Nephron progenitor cell (in vitro differentiated cells): Measurements from ENCODE around the gene SPAG17.

Experiments
- DNase-seq: peaks from one replicate; pipeline ENCODE4 v3.0.0; 2021
- H3K27ac Mint-ChIP-seq: 2 replicates; pipeline ENCODE4 v1.8.0; 2021; ENCODE audit warnings: mild to moderate bottlenecking, moderate library complexity, mixed read lengths
- H3K27me3 Mint-ChIP-seq: 2 replicates; pipeline ENCODE4 v1.8.0; 2021; ENCODE audit warnings: mild to moderate bottlenecking, low read depth, mixed read lengths; ENCODE audit not compliant: poor library complexity
- H3K36me3 Mint-ChIP-seq: 2 replicates; pipeline ENCODE4 v1.8.0; 2021; ENCODE audit warnings: low read depth, mixed read lengths
- H3K4me1 Mint-ChIP-seq: 2 replicates; pipeline ENCODE4 v1.8.0; 2021; ENCODE audit warnings: mixed read lengths
- H3K4me3 Mint-ChIP-seq: 2 replicates; pipeline ENCODE4 v1.8.0; 2021; ENCODE audit warnings: mild to moderate bottlenecking, moderate library complexity, mixed read lengths
- H3K9me3 Mint-ChIP-seq: 2 replicates; pipeline ENCODE4 v1.8.0; 2021; ENCODE audit warnings: mild to moderate bottlenecking, moderate library complexity, mixed read lengths
- CTCF ChIP-seq: fragments of 200-600 bp; sonication (generic); IDR thresholded peaks from 2 replicates; pipeline ENCODE4 v1.5.0; 2021; ENCODE audit warnings: antibody characterized with exemption

SPAG17 gene

GRCh38 chr1:118013336-118013735 is 171.7 kb downstream of the SPAG17 start:
- no peaks in the 10 kb centered on the region for H3K36me3 Mint-ChIP-seq
- no peak overlapping the region for H3K27ac Mint-ChIP-seq
- H3K4me3 Mint-ChIP-seq: no peak overlapping the region
- H3K27me3 Mint-ChIP-seq: no peaks in the 10 kb centered on the region
- no peak for TF ChIP-seq CTCF
- H3K4me1 Mint-ChIP-seq: no peaks in the 10 kb centered on the region
- DNase-seq: no peak
- H3K9me3 Mint-ChIP-seq: no peaks in the 10 kb centered on the region

- Mint-ChIP-seq H3K9me3 (no peaks in the 10 kb centered on the region), H3K36me3 (no peaks in the 10 kb centered on the region), H3K4me3 (no peak overlapping the region), H3K27me3 (no peaks in the 10 kb centered on the region), H3K4me1 (no peaks in the 10 kb centered on the region), H3K27ac (no peak overlapping the region)
- no peak for DNase-seq
- no peak for TF ChIP-seq CTCF
Observed at GRCh38 chr1:118012515-118013124, 172.4 kb downstream of the SPAG17 start.

- H3K9me3 Mint-ChIP-seq: peaks cover 14% of the 10 kb centered on the region
Observed at GRCh38 chr1:118008011-118008410, 177.0 kb downstream of the SPAG17 start.

GRCh38 chr1:118007391-118007790 is 177.6 kb downstream of the SPAG17 start:
- peaks cover 19% of the 10 kb centered on the region for H3K36me3 Mint-ChIP-seq
- H3K27me3 Mint-ChIP-seq: no peaks in the 10 kb centered on the region
- no peaks in the 10 kb centered on the region for H3K4me1 Mint-ChIP-seq
- no peak for DNase-seq
- no peak for TF ChIP-seq CTCF
- H3K9me3 Mint-ChIP-seq: peaks cover 21% of the 10 kb centered on the region
- H3K27ac Mint-ChIP-seq: no peak overlapping the region
- H3K4me3 Mint-ChIP-seq: no peak overlapping the region

More at GRCh38 chr1:118008011-118008410, 177.0 kb downstream of the SPAG17 start:
- TF ChIP-seq CTCF: no peak
- DNase-seq: no peak
- Mint-ChIP-seq H3K27ac (no peak overlapping the region), H3K36me3 (peaks cover 16% of the 10 kb centered on the region), H3K4me3 (no peak overlapping the region), H3K27me3 (no peaks in the 10 kb centered on the region), H3K4me1 (no peaks in the 10 kb centered on the region)

GRCh38 chr1:118004312-118004711 is 180.7 kb downstream of the SPAG17 start:
- peaks cover 34% of the 10 kb centered on the region for H3K36me3 Mint-ChIP-seq
- no peaks in the 10 kb centered on the region for H3K27me3 Mint-ChIP-seq
- no peak for DNase-seq
- H3K9me3 Mint-ChIP-seq: peaks cover 39% of the 10 kb centered on the region
- no peak overlapping the region for H3K4me3 Mint-ChIP-seq
- H3K27ac Mint-ChIP-seq: no peak overlapping the region
- no peaks in the 10 kb centered on the region for H3K4me1 Mint-ChIP-seq
- no peak for TF ChIP-seq CTCF

GRCh38 chr1:117985973-117986372 is 199.1 kb downstream of the SPAG17 start:
- Mint-ChIP-seq H3K27ac (no peak overlapping the region), H3K4me3 (no peak overlapping the region), H3K27me3 (peaks cover 5% of the 10 kb centered on the region), H3K36me3 (peaks cover 5% of the 10 kb centered on the region), H3K9me3 (no peaks in the 10 kb centered on the region), H3K4me1 (peaks cover 8% of the 10 kb centered on the region)
- DNase-seq: no peak
- no peak for TF ChIP-seq CTCF
